HG02981 (cell line): ENCODE measurements around the gene ESPNL.

Source experiments
- ATAC-seq: cut with Tn5 transposase; IDR thresholded peaks from one replicate; pipeline ENCODE4 v1.9.1; 2021; ENCODE audit warnings: mild to moderate bottlenecking, moderate library complexity; ENCODE audit not compliant: unreplicated experiment

The ESPNL gene

DNA sequence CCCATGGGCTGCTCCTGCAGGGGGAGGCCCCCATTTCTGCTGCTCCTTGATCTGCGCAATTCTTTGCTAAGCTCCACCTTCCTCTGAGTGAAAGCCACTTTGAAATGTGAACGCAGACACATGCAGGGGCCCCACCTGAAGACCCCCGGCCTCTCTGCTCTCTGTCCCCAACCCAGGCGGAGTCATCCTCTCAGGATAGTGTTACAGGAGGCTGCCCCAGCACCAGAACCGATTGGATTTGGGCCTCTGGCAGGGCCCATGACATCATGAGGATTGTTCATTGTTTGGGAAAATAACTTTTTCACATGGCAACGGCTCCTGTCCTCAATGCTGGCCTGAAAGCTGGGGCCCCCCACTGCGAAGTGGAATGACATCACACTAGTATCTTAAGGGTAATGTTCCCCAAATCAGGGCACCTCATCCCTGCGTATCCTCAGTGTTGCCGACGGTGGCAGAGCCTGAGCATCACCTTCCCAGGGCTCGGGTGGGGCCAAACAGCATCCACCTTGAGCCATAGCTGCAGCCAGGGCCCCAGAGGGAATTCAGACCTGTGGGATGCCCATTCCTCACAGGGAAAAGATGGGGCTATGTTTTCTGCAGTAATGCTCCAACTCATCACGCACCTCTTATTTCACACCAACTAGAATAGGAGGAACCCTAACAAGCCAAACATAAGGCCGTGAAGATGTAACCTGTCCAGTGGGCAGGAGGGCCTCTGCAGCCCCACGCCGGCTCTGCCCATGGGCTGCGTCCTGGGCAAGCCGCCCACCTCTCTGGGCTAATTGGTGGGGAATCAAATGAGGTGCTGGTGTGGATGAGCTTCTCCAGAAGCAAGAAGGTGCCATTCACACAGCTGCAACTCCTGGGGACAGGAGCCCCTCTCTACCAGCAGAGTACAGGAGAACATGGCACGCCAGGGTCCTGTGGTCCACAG lies 55.9 kb downstream of the ESPNL start:
- no peak for ATAC-seq

DNA sequence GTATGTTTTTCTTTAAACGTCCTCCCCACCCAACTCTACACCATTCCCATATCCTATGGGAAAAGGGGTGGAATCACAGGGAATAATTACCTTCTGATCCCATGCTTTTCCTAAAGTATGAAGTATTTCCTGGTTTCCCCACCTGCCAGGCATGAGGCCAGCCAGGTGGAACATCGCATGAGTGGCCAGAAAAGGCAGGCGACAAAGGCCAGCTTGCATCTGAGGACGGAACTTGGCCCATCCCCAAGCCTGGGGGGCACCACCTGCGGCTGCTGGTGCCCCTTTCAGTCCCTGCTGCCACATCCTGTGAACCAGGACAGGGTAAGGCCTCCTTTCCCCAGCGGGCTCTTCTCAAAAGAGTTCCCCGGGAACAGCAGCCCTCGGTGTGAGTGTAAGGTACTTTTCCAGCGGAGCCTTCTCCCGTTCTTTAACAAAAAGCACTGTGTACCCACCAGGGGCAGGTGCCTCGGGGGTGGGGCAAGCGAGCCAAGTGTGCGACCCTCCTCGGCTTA lies 57.4 kb downstream of the ESPNL start:
- ATAC-seq: no peak

DNA sequence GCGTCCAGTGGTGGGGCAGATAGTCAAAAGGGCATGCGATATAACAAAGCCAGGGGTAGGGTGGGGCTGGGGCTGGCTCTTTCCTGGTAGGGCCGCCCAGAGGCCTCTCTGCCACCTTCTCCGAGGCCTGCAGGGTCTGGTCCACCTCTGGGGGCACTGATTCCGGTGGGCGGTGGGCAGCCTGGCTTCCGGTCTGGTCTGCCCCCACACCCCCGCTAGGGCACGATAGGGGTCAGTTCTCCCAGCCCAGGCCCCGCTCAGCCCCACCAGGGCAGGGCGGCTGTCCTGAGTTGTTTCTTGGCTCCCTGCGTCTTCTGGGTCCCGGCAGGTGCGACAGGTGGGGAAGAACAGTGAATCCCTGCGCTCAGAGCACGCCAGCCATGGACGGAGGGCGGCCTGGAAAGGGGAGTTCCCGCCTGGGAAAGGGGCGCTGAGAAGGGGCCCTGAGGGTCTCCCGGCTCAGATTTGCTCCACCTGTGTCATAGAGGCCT lies 57.9 kb downstream of the ESPNL start:
- ATAC-seq: no peak

DNA sequence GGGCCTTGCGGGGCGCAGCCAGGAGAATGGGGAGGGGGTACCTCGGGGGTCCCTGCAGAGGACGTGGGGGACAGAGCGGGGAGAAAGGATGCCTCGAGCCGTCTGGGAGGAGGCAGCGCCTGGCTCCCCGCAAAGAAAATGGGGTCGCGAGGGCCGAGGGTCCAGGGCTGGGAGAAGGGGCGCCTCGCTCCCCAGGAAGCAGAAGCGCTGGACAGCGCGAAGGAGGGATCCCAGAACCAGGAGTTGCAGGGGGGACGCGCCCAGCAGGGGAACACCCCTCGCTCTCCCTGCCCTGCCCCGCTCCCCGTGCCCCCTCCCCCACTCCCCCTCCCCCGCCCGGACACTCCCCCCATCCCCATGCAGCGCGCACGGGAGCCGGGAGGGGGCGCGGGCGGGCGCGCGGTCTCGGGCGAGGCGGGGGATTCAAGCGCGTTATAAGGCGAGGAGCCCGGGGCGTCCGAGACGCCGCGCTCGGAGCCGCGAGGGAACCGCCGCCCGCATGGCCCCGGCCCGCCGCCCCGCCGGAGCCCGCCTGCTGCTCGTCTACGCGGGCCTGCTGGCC lies 58.5 kb downstream of the ESPNL start, which contains the start of gene ERFE:
TSS of gene ERFE (plus strand) at position 462 of the 562 bp plus-strand sequence. CDS start at position 500, 38 bp downstream.
- no peak for ATAC-seq

DNA sequence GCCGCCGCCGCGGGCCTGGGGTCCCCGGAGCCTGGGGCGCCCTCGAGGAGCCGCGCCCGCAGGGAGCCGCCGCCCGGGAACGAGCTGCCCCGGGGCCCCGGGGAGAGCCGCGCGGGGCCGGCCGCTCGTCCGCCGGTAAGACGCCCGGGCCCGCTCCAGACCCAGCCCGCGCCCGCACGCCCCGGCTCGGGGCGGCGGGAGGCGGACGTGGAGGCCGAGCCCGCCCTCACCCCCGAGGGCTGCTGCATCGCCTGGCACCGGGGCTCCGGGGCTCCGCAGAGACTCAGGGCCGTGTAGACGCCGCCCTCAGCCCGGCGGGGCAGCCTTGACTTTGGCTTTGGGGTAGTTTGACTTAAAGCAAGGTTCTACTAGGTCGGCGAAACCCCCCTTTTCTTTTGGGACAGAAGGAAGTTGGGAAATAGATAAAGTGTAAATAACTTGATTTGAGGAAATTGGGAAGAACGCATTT lies 59.0 kb downstream of the ESPNL start:
- ATAC-seq: no peak

DNA sequence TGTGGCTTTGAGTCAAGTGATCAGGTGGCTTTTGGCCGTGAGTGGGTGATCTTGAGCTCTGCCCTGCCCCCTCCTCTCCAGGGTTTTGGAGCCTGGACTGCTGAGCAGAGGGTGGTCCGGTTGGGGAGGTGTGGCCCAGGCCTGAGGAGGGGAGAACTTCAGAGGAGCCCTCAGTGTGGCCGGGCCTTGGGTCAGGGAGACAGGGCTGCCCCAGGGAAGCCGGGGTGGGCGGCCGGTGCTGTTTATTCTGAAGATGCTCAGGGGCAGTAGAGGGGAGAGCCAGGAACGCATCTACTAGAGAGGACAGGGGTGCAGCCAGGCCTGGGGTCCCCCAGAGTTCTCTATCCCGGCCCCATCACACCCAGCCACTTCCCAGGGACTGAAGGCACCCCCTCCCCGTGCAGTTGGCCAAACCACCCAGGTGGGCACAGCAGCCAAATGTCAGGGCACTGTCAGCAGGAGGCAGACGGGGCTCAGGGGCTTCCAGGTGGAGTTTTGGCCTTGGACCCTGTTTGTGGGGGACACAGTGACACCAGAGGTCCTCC lies 59.6 kb downstream of the ESPNL start:
- no peak for ATAC-seq

DNA sequence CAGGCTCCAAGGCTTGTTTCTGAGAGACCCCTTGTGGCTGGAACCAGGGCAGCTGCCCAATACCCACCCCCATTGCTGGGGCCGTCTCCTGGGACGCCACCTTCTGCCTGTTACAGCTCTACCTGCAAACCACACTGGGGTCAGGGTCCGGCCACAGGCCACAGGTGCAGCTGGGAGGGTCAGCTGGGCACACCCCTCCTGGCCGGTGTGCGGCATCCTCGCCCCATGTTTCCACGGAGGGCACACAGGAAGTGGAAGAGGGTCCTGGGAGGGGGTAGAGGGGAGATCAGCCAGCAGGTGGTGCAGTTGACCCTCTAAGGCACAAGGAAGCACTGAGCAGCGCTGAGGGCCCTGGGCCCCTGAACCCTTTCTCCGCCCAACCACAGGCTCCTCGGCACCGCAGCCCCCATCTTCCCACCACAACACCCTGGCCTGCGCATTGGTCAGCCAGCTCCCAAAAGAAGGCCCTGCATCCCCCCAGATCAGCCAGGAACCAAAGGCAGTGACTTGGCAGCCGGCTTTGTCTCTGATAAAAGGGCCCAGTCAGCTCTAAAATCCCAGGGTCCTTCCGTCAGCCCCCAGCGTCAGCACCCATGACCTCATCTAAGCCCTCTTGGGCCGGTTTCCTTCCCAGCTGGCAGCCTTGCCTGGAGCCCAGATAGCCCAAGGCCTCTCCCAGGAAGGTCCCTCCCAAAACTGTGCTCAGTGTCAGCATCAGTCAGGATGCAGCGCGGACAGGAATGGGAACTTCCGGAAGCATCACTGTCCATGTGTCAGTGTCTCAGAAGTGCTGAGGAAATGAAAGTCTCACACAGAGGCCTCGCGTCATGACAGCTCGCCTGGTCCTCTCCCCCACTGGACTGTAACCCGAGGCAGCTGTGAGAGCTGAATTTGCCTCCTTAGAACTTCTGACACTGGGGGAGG lies 60.3 kb downstream of the ESPNL start:
- ATAC-seq: no peak

DNA sequence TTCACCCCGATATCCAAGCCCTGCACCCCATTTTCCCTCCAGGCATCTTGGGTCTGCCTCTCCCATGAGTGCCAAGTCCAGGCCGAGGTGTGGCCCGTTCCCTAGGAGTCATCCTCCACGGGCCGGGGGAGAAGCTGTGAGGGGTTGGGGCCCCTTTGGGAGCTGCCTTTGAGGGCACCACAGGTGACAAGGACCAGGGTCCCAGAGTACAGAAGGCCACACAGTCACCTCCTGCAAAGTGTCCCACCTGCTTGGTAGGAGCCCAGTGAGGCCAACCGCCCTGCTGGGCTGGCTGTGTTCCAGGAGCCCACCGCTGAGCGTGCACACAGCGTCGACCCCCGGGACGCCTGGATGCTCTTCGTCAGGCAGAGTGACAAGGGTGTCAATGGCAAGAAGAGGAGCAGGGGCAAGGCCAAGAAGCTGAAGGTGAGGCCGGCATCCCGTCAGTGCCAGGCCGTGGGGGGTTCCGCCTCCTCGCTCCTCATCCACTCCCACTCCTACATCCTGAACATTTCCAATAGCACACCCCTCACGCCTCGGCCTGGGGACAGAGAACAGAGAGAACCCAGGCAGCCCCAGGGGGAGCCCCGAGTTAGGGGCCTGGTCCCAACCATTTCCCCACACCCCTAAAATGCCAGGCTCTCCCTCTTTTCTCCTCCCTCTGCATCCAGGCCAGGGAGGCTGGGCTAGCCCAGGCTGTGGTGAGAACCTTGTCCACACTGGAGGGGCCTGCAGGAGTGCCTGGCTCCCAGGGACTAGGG lies 61.3 kb downstream of the ESPNL start:
- ATAC-seq: no peak

DNA sequence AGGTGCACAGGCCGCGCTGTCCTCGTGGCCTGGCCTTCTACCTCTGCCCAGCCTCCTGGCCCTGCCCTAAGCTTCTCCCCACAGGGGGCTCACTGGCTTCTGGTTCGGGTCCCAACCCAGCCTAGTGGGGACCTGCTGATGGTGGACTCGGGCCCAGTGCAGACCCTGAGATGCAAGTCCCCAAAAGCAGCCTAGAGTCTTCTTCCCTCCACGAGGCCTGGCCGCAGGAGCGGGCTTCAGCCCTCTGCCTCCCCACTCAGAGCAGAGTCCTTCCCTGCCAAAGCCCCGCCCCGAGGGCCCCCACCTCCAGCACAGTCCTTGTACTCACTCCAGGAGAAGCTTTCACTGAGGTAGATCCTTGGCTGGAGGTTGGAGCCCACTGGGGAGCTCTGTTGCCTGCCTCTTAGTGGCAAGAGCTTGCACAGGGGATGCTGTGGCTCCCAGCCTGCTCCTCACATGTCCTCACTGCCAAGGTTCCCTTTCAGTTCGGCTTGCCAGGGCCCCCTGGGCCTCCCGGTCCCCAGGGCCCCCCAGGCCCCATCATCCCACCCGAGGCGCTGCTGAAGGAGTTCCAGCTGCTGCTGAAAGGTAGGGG lies 62.2 kb downstream of the ESPNL start:
- ATAC-seq: no peak

DNA sequence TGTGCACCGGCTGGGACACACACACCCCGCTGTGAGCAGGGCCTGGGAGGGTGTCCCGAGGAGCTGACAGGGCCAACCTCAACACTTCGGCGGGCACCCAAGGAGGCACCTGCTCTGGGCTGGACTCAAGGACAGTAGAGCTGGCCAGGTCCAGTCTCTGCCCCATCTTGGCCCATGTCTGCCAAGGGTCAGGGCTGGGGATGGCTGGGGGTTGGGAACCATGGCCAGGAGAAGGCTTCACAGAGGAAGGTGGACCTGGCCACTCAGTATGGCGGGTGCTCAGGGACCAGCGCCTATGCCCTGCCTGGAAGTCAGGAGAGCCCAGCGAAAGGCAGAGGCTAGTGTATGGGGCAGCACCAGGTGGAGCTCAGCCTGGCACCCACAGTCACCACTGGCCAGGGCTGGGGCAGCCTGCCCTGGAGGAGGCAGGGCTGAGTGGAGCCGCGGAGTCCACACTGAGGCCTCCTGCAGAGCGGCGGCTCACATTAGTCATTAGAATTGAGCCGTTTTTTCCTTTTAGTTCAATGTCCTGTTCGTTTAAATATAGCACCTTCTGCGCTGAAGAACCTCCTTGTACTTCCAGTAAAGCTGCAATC lies 62.8 kb downstream of the ESPNL start:
- no peak for ATAC-seq

DNA sequence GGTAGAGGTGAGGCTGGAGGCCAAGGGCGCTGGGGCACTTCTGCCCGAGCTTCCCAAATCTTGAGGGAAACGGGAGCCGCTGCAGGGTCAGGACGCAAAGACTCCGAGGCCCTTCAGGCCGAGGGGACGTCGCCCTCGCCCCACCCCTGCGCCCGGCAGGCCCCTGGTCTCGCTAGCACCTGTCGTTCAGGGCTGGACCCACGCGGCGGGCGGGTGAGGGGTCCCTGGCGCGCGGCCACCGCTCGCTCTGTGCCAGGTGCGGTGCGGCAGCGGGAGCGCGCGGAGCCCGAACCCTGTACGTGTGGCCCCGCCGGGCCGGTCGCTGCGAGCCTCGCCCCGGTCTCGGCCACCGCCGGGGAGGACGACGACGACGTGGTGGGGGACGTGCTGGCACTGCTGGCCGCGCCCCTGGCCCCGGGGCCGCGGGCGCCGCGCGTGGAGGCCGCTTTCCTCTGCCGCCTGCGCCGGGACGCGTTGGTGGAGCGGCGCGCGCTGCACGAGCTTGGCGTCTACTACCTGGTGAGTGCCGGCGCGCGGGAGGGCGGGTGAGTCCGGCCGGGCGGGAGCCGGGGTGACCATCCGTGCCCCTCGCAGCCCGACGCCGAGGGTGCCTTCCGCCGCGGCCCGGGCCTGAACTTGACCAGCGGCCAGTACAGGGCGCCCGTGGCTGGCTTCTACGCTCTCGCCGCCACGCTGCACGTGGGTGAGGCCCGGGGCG lies 63.5 kb downstream of the ESPNL start:
- ATAC-seq: no peak

DNA sequence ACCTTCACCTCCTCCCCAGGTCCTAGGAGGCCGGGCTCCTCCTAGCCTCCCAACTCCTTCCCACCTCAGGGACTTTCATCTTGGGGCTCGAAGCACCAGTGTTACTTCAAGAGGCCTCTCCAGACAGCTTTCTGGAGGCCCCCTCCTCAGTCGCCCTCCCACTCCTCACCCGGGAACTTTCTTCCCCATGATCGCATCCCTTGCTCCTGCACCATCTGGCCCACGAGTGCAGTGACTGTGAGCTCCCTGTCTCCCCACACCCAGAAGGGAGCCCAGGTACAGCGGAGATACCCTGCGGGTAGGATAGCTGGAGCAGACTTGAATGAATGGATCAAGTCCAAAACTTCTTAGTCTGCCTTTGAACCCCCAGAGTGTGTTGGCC lies 64.8 kb downstream of the ESPNL start:
- ATAC-seq: no peak

DNA sequence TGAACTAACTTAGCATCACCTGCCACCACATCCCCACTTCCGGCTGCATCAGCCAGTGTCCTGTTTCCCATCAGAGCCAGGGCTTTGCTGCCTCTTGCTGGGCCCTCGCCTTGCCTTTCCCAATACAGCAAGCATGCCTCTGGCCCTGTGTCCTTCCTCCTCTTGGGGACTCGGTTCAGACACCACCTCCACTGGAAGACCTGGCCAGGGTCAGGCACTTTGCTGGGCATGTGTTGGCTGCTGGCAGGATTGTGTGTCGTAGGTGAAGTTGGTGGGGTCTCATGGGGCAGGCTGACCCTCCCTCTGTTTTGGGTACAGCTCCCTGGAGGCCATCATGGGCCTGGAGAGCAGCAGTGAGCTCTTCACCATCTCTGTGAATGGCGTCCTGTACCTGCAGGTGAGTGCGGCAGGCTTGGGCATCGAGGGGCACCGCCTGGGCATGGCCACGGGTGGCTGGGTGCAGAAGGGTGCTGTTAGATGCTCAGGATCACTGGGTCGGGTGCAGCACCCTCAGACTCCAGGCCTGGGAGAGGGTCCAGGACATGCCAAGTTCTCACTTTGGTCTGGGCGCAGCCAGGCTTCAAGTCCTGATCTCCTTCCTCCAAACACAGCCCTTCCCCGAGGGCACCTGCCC lies 65.3 kb downstream of the ESPNL start:
- ATAC-seq: no peak

DNA sequence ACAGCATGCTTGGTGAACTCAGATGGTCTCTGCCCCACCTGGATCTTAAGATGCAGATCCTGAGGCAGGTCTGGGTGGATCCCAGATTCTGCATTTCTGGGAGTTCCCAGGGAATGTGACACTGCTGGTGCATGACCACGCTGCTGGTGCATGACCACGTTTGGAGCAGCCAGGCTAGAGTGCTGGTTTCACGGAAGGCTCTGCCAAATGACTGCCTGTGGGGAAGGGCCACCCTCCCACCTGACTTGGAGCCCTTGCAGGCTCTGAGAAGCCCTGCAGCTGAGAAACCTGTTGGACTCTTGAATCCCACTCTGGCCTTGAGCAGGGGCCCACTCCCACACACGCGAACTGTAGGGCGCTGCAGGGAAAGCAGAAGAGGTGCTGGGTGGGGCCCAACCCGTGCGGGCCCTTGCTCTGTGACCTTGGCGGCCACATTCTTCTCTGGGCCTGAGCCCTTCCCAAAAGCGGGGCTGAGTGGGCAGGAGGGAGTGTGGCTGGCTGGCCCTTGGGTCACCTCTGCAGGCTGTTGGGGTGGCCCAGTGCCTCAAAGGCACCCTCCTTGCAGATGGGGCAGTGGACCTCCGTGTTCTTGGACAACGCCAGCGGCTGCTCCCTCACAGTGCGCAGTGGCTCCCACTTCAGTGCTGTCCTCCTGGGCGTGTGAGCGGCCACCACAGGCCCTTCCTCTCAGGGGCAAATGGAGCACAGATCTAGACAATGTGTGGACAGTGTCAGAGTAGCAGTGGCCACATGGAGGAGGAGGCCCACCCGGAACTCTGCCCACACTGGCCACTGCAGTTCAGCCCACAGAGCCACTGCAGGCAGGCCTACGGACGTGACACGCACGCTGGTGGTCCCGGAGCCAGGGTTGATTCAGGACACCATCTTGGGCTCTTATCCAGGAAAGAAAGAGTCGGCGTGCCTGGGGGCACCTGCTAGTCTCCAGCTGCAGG lies 66.5 kb downstream of the ESPNL start:
- no peak for ATAC-seq

DNA sequence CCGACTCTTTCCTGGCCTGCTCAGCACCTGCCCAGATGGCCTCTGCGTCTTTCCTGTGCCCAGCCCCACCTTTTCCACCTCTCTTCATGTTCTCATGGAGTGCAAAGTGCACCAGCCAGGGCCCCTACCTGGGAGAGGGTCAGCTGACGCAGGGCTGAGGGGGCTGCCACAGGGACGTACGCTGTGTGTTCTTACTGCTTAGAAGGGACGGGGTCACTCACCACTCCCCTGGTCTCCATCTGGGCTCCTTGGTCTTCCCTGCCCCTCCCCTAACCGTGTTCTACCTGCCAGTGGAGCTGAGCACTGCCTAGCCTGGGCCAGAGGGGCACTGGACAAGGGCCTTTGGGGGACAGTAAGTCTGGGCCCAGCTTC lies 67.2 kb downstream of the ESPNL start:
- ATAC-seq: no peak

DNA sequence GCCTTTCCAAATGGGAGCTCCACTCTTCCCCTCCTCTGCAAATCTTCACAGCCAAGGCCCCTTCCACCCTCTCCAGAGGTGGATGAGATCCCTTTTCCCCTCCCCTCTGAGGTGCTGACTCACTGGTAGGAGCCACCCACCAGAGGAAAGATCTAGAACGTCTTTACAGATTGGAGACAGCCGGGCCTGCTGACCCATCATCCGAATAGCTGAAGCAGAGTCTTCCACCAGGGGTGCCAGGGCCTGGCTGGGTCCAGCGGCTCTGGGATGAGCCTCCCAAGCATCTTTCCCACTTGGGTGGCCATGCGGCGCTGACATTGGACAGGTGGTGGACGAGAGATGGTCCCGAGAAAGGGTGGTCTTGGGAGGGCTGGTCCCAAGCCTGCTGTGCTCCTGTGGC lies 67.6 kb downstream of the ESPNL start:
- ATAC-seq: no peak
